Ovary (tissue), 9 donors: ENCODE results near the gene EYS. TPM values are rescaled to one million over a fixed set of nuclear protein-coding genes. Genes with fewer than 3 reads are reported as not detected.

Experiments
- DNase-seq, 5 donors: peaks; one replicate each; pipeline ENCODE4 v3.0.0-alpha.2; 2019 to 2020
- H3K27ac ChIP-seq, 2 donors: fragments of 200-600 bp; one replicate each; pipeline versions ENCODE4 v1.5.1 to v1.8.0; 2019 to 2022
- H3K27me3 ChIP-seq: fragments of 200-600 bp; one replicate; pipeline ENCODE4 v1.8.0; 2022
- H3K36me3 ChIP-seq: fragments of 200-600 bp; sonication (generic); one replicate; pipeline ENCODE4 v1.5.1; 2019
- H3K4me1 ChIP-seq: one replicate; pipeline ENCODE4 v1.8.1; 2013; ENCODE audit warnings: mild to moderate bottlenecking, moderate library complexity; ENCODE audit not compliant: insufficient read depth
- H3K4me3 ChIP-seq: fragments of 200-600 bp; sonication (generic); one replicate; pipeline ENCODE4 v1.5.1; 2017
- H3K9me3 ChIP-seq, 2 donors: fragments of 200-600 bp in 1 of 2; sonication (generic) in 1 of 2; one replicate each; pipeline versions ENCODE4 v1.5.1 to v1.8.1; 2013 to 2019; ENCODE audit warnings: mild to moderate bottlenecking in 1 of 2, moderate library complexity in 1 of 2
- EP300 ChIP-seq: sonication (generic); formaldehyde crosslinking; IDR thresholded peaks from one replicate; pipeline ENCODE4 v1.6.1; 2017; ENCODE audit warnings: antibody characterized with exemption
- POLR2A ChIP-seq: fragments of 450-650 bp; IDR thresholded peaks from one replicate; pipeline ENCODE4 v1.6.1; 2017; ENCODE audit warnings: antibody characterized with exemption, mild to moderate bottlenecking, moderate library complexity
- WGBS, 3 donors: extraction: QIAGEN DNeasy Blood & Tissue Kit in 1 of 3; methylation state at CpG; one replicate each; pipeline versions ENCODE4 v1.1.5 to v1.1.7; 2013 to 2017; 5-methylcytosine and 5-hydroxymethylcytosine counted together
- intact Hi-C, 4 donors: fragments of 100-400 bp; cut with DNase I; formaldehyde crosslinking; loops; one replicate each; pipeline versions ENCODE4 v1.11.0 to v1.15.1; 2022 to 2023
- polyA plus RNA-seq, 2 donors: library from polyadenylated mRNA; stranded (reverse); fragments of 200-250 nt in 1 of 2; fragments of 350-450 nt in 1 of 2; fragmentation: Illumina TruSeq in 1 of 2; extraction: RNeasy Lipid Tissue Mini Kit (QIAGEN cat#74804) in 1 of 2; gene quantifications; one replicate each; pipeline ENCODE4 v1.2.3, GENCODE V29; 2013 to 2014
- total RNA-seq, 7 donors: library from RNA; depleted of rRNA in 2 of 7; stranded (reverse); fragments of >200 nt in 2 of 7; fragmentation: NEBNext Ultra II Directional in 3 of 7; extraction: Animal tissue kit (Norgen Biotek cat#: 25700) in 3 of 7; gene quantifications; one replicate each; pipeline versions ENCODE4 v1.1.0 to v1.2.4, GENCODE V29; 2016 to 2023
- TF ChIP-seq, protein P1 (sequence below), 3 donors: fragments of 450-650 bp in 2 of 3; fragments of 200-600 bp in 1 of 3; IDR thresholded peaks; one replicate each; pipeline versions ENCODE4 v1.5.1 to v1.8.0; 2016 to 2022; ENCODE audit warnings: antibody characterized with exemption in 3 of 3, mild to moderate bottlenecking in 1 of 3
- donor health status: DM: no; HTN: no; CAD: no; lungs with moderate emphysema.
- donor health status: DM: no; HTN: no; CAD: no.
- donor health status: Bipolar disorder and iron deficiency.
- donor health status: DM: yes; HTN: yes; CAD: no.
- donor health status: DM: no; HTN: no; CAD: no.
- donor health status: DM: yes; HTN: yes; CAD: no.

Gene EYS
- total and polyA plus RNA-seq, 9 donors, result under 0.01 to 0.03 (median 0.01) TPM; not detected in 6

DNA sequence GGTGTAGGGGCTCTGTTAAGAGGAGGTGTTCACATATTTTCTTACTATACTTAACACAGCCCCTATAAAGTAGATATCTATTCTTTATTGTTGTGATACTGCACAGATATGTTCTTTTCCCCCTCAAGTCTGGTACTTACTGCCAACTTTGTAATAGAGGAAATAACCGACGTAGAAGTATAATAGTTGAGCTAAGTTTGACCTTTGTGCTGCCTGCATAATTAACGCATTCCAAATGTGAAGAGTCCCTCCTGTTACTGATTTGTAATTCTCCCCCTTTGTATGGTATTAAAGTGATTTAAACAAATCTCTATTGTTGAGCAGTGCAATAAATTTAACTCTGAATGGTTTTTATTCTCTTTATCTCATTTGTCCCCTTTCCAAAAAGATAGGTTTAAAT lies 2032.4 kb downstream of the EYS start:
- TF ChIP-seq POLR2A (no peak), EP300 (no peak)
- TF ChIP-seq, protein P1, sequence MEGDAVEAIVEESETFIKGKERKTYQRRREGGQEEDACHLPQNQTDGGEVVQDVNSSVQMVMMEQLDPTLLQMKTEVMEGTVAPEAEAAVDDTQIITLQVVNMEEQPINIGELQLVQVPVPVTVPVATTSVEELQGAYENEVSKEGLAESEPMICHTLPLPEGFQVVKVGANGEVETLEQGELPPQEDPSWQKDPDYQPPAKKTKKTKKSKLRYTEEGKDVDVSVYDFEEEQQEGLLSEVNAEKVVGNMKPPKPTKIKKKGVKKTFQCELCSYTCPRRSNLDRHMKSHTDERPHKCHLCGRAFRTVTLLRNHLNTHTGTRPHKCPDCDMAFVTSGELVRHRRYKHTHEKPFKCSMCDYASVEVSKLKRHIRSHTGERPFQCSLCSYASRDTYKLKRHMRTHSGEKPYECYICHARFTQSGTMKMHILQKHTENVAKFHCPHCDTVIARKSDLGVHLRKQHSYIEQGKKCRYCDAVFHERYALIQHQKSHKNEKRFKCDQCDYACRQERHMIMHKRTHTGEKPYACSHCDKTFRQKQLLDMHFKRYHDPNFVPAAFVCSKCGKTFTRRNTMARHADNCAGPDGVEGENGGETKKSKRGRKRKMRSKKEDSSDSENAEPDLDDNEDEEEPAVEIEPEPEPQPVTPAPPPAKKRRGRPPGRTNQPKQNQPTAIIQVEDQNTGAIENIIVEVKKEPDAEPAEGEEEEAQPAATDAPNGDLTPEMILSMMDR (IDR thresholded peaks at IDR 0.05), result no peak
- H3K4me1 ChIP-seq, result peaks cover 7% of the 10 kb centered on the region
- H3K9me3 ChIP-seq, result no peaks in the 10 kb centered on the region
- no peak for DNase-seq
- H3K36me3 ChIP-seq, result no peaks in the 10 kb centered on the region
- H3K27me3 ChIP-seq, result no peaks in the 10 kb centered on the region
- H3K4me3 ChIP-seq, result no peak overlapping the region
- intact Hi-C loops, result no loop called here
- H3K27ac ChIP-seq, result no peak overlapping the region
- WGBS, 3 donors, result 37 to 40% (median 39%) methylated on average over 3 of the region's 3 CpGs

DNA sequence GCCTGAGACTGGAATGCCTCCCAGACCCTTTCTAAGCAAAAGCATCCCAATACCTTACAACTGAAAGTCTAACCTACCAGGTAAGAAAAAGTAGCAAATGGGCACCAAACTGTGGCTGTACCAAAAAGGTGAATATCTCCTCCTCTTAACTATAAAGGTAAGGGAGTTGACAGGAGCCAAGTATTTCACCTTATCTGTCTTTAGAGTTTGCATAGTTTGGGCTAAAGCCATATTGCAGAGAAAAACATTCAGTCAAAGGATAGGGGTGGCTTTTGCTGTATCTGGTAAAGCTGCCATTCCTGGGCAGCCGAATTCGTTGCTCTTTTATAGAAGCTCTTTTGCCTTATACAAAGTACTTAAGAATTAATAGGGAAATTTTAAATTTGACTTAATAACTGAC lies 2033.3 kb downstream of the EYS start:
- no peak for DNase-seq
- intact Hi-C loops, result no loop called here
- TF ChIP-seq POLR2A (no peak), EP300 (no peak)
- TF ChIP-seq, protein P1 (IDR thresholded peaks at IDR 0.05), result no peak
- no peaks in the 10 kb centered on the region for H3K27me3 ChIP-seq
- WGBS, 3 donors, result 84 to 97% (median 86%) methylated on average over 2 of the region's 2 CpGs
- H3K4me1 ChIP-seq, result peaks cover 7% of the 10 kb centered on the region
- H3K4me3 ChIP-seq, result no peak overlapping the region
- H3K9me3 ChIP-seq, result no peaks in the 10 kb centered on the region
- no peak overlapping the region for H3K27ac ChIP-seq
- no peaks in the 10 kb centered on the region for H3K36me3 ChIP-seq

DNA sequence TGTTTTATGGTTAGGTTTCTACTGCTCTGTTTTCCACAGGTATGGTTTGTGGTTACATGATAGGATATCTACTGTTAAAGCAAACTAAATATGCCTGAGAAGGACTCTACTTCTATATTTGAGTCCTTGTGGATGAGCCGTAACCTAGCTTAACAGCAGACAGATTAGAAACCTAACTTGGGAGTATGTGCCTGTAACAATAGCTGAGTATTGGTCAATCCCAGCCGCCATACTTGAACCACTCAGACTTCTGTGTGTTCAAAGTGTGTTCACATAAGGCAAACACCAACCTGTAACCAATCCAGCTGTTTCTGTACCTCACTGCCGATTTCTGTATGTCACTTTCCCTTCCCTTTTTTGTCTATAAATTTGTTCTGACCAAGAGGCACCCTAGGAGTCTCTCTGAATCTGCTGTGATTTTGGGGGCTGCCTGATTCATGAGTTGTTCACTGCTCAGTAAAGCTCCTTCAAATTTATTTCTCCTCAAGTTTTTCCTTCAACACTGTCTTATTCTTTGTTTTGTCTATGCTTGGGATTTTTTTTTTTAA lies 2034.4 kb downstream of the EYS start:
- Histone ChIP-seq H3K4me3 (no peak overlapping the region), H3K27me3 (no peaks in the 10 kb centered on the region), H3K36me3 (no peaks in the 10 kb centered on the region), H3K9me3 (no peaks in the 10 kb centered on the region), H3K27ac (no peak overlapping the region), H3K4me1 (peaks cover 10% of the 10 kb centered on the region)
- 83 to 94% (median 86%) methylated on average over 3 of the region's 3 CpGs for WGBS, 3 donors
- intact Hi-C loops, result no loop called here
- no peak for DNase-seq
- TF ChIP-seq EP300, result no peak
- no peak for TF ChIP-seq POLR2A
- TF ChIP-seq, protein P1 (IDR thresholded peaks at IDR 0.05), result no peak

DNA sequence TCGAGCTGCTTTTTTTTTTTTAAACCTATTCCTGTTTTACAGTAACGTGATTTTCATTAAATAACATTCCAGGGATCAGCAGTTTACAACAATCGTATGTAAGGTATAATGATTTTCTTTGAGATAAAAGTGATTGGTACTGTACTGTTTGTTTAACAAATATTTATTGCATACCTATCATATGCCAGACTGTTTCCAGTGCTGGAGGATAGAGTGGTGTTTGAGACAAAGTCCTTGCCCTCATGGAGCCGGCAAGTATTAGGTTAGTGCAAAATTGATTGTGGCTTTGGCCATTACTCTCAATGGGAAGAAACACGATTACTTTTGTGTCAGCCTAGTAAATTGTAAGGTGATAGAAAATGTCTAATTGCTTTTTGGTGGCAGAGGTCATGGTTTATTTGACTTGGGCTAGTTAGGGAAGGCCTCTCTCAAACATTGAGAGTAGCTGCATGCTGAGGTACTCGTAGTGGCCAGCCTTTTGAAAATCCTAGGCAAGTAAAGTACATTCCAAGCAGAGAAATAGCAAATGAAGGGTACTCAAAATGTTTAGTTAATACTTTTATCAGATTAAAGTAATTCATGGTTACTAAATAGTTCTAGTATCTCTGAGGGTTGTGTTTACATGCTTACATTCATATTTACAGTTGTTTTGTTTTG lies 2035.8 kb downstream of the EYS start:
- intact Hi-C loops, result no loop called here
- TF ChIP-seq, protein P1 (IDR thresholded peaks at IDR 0.05), result no peak
- no peak for TF ChIP-seq POLR2A
- TF ChIP-seq EP300, result no peak
- H3K4me1 ChIP-seq, result peaks cover 4% of the 10 kb centered on the region
- DNase-seq, result no peak
- WGBS, 3 donors, result 70 to 92% (median 71%) methylated on average over 6 of the region's 6 CpGs
- H3K4me3 ChIP-seq, result no peak overlapping the region
- H3K9me3 ChIP-seq, result no peaks in the 10 kb centered on the region
- no peaks in the 10 kb centered on the region for H3K27me3 ChIP-seq
- no peak overlapping the region for H3K27ac ChIP-seq
- H3K36me3 ChIP-seq, result no peaks in the 10 kb centered on the region
